HG03575 (cell line): ENCODE measurements around the gene BMF.

Experiments
- ATAC-seq: cut with Tn5 transposase; IDR thresholded peaks from one replicate; pipeline ENCODE4 v1.9.1; 2021; ENCODE audit not compliant: unreplicated experiment, insufficient number of reproducible peaks, low FRiP score; ENCODE audit errors: extremely low read depth

The BMF gene

GRCh38 chr15:40094156-40094555, 14.5 kb downstream of the BMF start:
- no peak for ATAC-seq

GRCh38 chr15:40092979-40093869, 15.5 kb downstream of the BMF start:
- ATAC-seq = no peak

- no peak for ATAC-seq
Observed at GRCh38 chr15:40092256-40092978, 16.3 kb downstream of the BMF start.

GRCh38 chr15:40091861-40092255, 16.8 kb downstream of the BMF start:
- no peak for ATAC-seq

GRCh38 chr15:40090774-40091455, 17.8 kb downstream of the BMF start:
- no peak for ATAC-seq

- ATAC-seq = no peak
Observed at GRCh38 chr15:40088929-40089755, 19.5 kb downstream of the BMF start.

GRCh38 chr15:40087991-40088928, 20.4 kb downstream of the BMF start:
- ATAC-seq = no peak

- ATAC-seq = no peak
Observed at GRCh38 chr15:40087068-40087810, 21.4 kb downstream of the BMF start.

- ATAC-seq = no peak
Observed at GRCh38 chr15:40085266-40085665, 23.4 kb downstream of the BMF start.

- ATAC-seq = no peak
Observed at GRCh38 chr15:40084650-40085049, 24.0 kb downstream of the BMF start.

- no peak for ATAC-seq
Observed at GRCh38 chr15:40082195-40082883, 26.3 kb downstream of the BMF start.

GRCh38 chr15:40081691-40082194, 26.9 kb downstream of the BMF start:
- no peak for ATAC-seq

- ATAC-seq = no peak
Observed at GRCh38 chr15:40080847-40081246, 27.8 kb downstream of the BMF start.

GRCh38 chr15:40080104-40080503, 28.6 kb downstream of the BMF start:
- ATAC-seq = no peak

- no peak for ATAC-seq
Observed at GRCh38 chr15:40079456-40079855, 29.2 kb downstream of the BMF start.

GRCh38 chr15:40075298-40076044, 33.2 kb downstream of the BMF start:
- ATAC-seq = no peak
